Prostate gland (tissue), 2 donors: ENCODE results near the gene PSRC1. TPM values are rescaled to one million over a fixed set of nuclear protein-coding genes. Genes with fewer than 3 reads are reported as not detected.

Source experiments
- DNase-seq: peaks from one replicate; pipeline ENCODE4 v3.0.0-alpha.2; 2019; ENCODE audit warnings: low spot score
- H3K27ac ChIP-seq, 2 donors: fragments of 200-600 bp; sonication (generic); 2 replicates each; pipeline ENCODE4 v1.5.1; 2017 to 2019
- H3K27me3 ChIP-seq: fragments of 200-600 bp; sonication (generic); replicated peaks from 2 replicates; pipeline ENCODE4 v1.5.1; 2019; ENCODE audit not compliant: insufficient read depth
- H3K36me3 ChIP-seq, 2 donors: fragments of 200-600 bp; sonication (generic); 1 replicate in 1 of 2; 2 replicates in 1 of 2; pipeline versions ENCODE4 v1.5.1 to v1.8.1; 2017 to 2019
- H3K4me1 ChIP-seq: fragments of 200-600 bp; sonication (generic); replicated peaks from 2 replicates; pipeline ENCODE4 v1.5.1; 2019
- H3K4me3 ChIP-seq, 2 donors: fragments of 200-600 bp; sonication (generic); 2 replicates each; pipeline ENCODE4 v1.5.1; 2017 to 2019
- H3K9me3 ChIP-seq: fragments of 200-600 bp; sonication (generic); 2 replicates; pipeline ENCODE4 v1.5.1; 2017
- CTCF ChIP-seq, 4 experiments: fragments of 200-600 bp in 2 of 4; fragments of 450-650 bp in 2 of 4; sonication (generic) in 2 of 4; IDR thresholded peaks; 1 replicate in 3 of 4; 2 replicates in 1 of 4; pipeline ENCODE4 v1.5.1; 2016 to 2019; ENCODE audit warnings: antibody characterized with exemption in 4 of 4, mild to moderate bottlenecking in 2 of 4, moderate library complexity in 2 of 4
- POLR2A ChIP-seq: fragments of 450-650 bp; IDR thresholded peaks from one replicate; pipeline ENCODE4 v1.6.1; 2016; ENCODE audit warnings: antibody characterized with exemption, mild to moderate bottlenecking
- POLR2AphosphoS5 ChIP-seq: sonication (generic); formaldehyde crosslinking; IDR thresholded peaks from one replicate; pipeline ENCODE4 v1.6.1; 2017; ENCODE audit warnings: antibody characterized with exemption
- WGBS: methylation state at CpG from one replicate; pipeline ENCODE4 v1.1.5; 2018; 5-methylcytosine and 5-hydroxymethylcytosine counted together
- intact Hi-C: fragments of 100-400 bp; cut with DNase I; formaldehyde crosslinking; loops from one replicate; pipeline ENCODE4 v1.14.2; 2022
- total RNA-seq, 2 donors: library from RNA; depleted of rRNA; stranded (reverse); fragments of >200 nt; gene quantifications; one replicate each; pipeline ENCODE4 v1.1.0, GENCODE V29; 2016

The PSRC1 gene
- total RNA-seq, 2 donors from 2014 or later: 9.1 to 40.0 TPM

DNA sequence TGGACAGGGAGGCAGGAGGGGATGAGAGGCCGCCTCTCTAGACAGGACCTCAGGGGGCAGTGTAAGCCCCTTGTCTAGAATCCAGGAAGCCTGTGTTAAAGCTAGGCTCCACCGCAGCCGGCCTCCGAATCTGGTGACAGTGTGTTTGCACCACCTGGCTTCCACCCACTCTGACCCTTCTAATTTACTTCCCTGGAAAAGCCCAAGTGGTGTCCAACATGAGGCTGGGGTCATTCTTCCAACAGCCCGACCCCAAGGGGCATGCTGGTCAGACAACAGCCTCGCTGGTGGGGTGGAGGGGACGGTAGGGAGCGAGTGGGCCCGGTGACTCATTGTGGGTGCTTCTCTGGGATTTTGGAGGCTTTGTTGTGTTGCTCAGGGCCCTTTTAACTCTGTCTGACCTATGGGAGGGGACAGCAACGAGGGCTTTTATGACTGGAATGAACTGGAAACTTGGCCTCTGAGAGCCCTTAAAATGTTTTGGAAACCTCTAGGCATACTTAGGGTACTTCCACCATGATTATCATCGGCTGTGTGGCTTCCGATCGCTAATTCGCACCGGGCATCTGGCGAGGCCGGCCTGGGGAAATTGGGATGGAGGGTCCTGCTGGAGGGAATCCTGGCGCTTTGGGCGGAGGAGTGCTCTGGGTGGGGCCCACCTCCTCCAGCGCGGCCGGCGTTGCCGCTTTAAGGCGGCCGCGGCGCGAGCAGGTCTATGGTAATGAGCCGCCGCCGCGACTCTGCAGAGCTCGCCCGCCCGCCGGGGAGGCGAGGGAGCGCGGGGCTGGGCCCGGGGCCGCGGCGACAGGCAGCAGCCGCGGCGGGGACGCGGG is 33.9 kb downstream of the PSRC1 start, which contains the start of gene CELSR2:
Gene CELSR2 (plus strand): TSS at position 743 of the 833 bp plus-strand sequence. CDS start 541 bp downstream, outside the sequence.
- Histone ChIP-seq H3K4me3 (peak within 1 kb of the TSS; percentile 55 to 62), H3K27me3 (no peaks in the 10 kb centered on the region), H3K27ac (no peak within 1 kb of the TSS), H3K9me3 (no peaks in the 10 kb centered on the region), H3K4me1 (no peaks in the 10 kb centered on the region), H3K36me3 (no peaks in the 10 kb centered on the region)
- TF ChIP-seq POLR2AphosphoS5 (peak; percentile 53), CTCF (IDR thresholded peaks at IDR 0.05) (no peak), POLR2A (peak; percentile 49)
- WGBS: 33% methylated on average over 21 of the region's 49 CpGs
- intact Hi-C loops: no loop called here
- DNase-seq: peak; percentile 62

- no peaks in the 10 kb centered on the region for H3K27me3 ChIP-seq
- TF ChIP-seq POLR2AphosphoS5 (no peak), POLR2A (no peak), CTCF (IDR thresholded peaks at IDR 0.05) (no peak)
- WGBS: 100% methylated on average over 7 of the region's 7 CpGs
- no peak overlapping the region for H3K4me3 ChIP-seq
- H3K27ac ChIP-seq: no peak overlapping the region
- intact Hi-C loops: no loop called here
- no peaks in the 10 kb centered on the region for H3K4me1 ChIP-seq
- DNase-seq: no peak
- H3K9me3 ChIP-seq: no peaks in the 10 kb centered on the region
- no peaks in the 10 kb centered on the region for H3K36me3 ChIP-seq
Measured at GRCh38 chr1:109248444-109248796, 34.5 kb downstream of the PSRC1 start.

DNA sequence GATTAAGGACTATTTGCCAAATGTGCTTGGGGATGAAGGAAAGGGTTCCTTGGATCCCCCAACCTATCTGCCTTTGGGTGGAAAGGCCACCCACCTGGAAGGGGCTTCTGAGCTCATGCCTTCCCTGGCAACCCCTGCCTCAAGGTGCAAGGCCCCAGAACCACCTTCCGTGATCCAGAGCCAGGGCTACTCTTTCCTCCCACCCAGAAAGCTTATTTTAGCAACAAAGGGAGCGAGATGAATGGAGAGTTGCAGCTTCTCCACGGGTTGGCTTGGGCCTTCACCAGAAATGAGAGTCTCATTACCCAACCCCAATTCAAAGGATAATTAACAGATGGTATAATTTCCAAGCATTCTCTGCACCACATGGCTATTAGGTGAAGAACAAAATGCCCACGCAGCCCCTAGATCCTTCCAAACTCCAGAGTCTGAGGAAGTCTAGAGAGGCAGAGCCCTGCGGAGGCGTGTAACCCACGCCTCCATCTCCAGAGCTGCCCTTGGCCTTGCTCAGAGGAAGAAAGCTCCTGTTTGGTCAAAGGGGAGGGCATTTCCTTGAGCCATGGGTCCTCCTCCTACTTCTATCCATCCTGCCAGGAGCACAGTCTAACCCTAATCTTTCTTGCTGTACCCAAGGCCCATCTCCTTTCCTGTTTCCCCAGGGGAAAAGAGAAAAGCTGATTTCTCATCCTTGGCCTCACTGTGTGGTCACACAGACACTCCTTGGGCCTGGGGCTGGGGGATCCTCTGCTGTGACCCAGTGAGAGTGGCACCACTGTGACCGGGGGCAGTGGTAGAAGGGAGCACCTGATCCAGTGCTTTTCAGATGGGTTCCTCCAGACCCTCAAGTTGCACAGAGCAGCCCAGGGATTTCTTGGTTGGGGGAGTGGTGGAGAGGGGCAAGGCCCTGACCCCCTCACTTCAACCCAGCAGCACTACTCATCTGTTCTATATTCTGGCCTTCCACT is 35.3 kb downstream of the PSRC1 start:
- TF ChIP-seq CTCF (IDR thresholded peaks at IDR 0.05) (no peak), POLR2AphosphoS5 (no peak), POLR2A (no peak)
- Histone ChIP-seq H3K36me3 (no peaks in the 10 kb centered on the region), H3K4me3 (no peak overlapping the region), H3K27ac (no peak overlapping the region), H3K4me1 (no peaks in the 10 kb centered on the region), H3K9me3 (no peaks in the 10 kb centered on the region), H3K27me3 (no peaks in the 10 kb centered on the region)
- intact Hi-C loops: no loop called here
- WGBS: 89% methylated on average over 8 of the region's 8 CpGs
- no peak for DNase-seq

DNA sequence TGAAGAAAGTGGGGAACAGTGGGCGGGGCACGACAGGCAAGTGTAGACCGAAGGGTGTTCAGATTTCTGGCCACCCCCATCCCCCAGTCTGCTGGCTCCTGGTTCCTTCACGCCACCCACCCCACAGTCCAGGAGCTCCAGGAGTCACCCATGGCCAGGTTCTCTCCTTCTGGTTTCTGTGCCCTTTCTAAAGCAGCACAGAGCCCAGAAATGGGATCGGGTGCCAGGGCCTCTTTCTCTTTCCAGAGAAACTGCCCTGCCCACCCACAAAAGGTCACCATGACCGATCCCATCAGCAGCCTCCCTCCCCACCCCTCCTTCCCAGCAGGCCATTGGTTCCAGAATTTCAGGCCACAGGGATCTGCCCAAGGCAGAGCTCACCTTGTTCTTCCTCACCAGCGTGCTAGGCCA is 36.8 kb downstream of the PSRC1 start:
- TF ChIP-seq CTCF (IDR thresholded peaks at IDR 0.05) (no peak), POLR2AphosphoS5 (no peak), POLR2A (no peak)
- Histone ChIP-seq H3K4me1 (no peaks in the 10 kb centered on the region), H3K9me3 (no peaks in the 10 kb centered on the region), H3K27ac (no peak overlapping the region), H3K27me3 (no peaks in the 10 kb centered on the region), H3K36me3 (no peaks in the 10 kb centered on the region), H3K4me3 (no peak overlapping the region)
- intact Hi-C loops: no loop called here
- WGBS: 86% methylated on average over 7 of the region's 7 CpGs
- no peak for DNase-seq
